Mucosa of gallbladder (tissue), 1 donor: ENCODE measurements around the gene MUC21. TPM values are rescaled to one million over a fixed set of nuclear protein-coding genes. Genes with fewer than 3 reads are reported as not detected.

Source experiments
- DNase-seq: peaks from one replicate; pipeline ENCODE4 v3.0.0-alpha.2; 2020; ENCODE audit warnings: low spot score
- total RNA-seq: library from RNA; stranded (reverse); gene quantifications from one replicate; pipeline ENCODE4 v1.2.1, GENCODE V29; 2021
- donor health status: DM: no; HTN: no; CAD: no.

The MUC21 gene
- 7.1 TPM for total RNA-seq

GRCh38 chr6:30983439-30983838 lies at the start of gene MUC21:
TSS of gene MUC21 (plus strand) at chr6:30983718. CDS start at chr6:30983959, 241 bp downstream.
- no peak for DNase-seq

- no peak for DNase-seq
Observed at GRCh38 chr6:30935018-30935417, 48.5 kb upstream of the MUC21 start.

- no peak for DNase-seq
Observed at GRCh38 chr6:30937265-30937664, 46.3 kb upstream of the MUC21 start.

DNA sequence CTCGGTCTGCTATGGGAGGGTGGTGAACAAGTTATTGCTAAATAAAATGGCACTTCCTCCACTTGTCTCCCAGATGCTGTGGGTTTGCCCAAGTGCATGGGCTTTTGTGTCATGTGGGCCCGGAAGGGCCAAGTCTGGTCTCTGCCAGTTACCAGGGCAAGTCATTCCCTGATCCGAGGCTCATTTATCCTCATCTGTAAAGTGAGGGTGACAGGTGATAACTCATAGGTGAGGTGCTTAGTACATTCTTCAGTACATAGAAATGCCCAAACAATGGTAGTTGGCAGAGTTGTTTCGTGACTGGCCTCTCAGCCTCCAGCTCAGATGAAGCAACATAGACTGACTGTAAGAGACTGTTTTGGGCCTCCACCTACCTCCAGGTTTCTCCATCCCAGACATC lies 44.8 kb upstream of the MUC21 start:
- peak; percentile 57 for DNase-seq

DNA sequence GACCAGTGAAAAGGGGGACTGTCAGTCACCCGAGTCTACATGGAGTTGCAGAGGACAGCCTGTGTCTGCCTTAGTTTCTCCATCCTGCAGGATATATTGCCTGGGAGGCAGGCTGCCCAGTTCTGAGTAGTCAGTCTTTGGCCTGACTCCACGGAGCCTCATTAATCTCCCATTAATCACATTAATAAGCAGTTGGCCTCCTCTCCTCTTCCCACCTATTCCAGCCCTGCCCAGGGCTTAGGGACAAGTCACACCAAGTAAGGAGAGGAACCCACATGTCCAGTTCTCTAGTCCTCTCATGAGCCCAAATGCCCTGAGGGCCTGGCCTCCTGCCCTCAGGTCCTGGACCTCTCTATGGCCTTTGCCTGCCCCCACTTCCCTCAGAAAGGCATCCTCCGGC lies 44.0 kb upstream of the MUC21 start:
- DNase-seq = peak; percentile 50

DNA sequence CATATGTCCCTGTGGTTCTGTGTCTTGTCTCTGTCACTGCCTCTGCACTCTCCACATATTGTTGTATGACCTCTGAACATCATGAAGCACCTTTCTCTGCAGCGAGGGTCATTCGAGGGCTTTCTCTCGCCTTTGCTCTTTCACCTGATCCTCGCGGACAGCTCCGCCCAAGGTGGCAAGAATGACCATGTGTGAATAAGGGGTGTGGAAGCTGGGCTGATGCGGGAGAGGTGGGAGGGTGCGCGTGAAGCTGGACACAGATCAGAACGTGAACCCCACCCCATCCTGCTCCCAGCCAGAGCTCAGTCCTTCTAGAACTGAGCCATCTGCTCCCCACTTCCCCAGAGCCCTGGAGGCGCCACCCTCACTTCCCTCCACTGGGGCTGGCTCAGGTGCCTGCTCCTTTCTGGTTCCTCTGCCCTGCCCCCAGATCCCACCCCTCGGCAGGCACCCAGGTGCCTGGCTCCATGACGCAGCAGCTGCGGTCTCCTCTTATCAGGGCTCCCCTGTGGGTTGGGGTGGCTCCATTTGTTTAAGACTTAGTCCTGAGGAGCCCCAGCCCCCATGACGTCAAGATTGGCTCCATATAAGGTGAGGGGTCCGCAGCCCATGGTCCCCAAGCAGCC lies 43.0 kb upstream of the MUC21 start, which contains the start of gene MUCL3:
MUCL3 (plus strand) TSS at position 613 of the 626 bp plus-strand sequence. CDS start 27 bp downstream, outside the sequence.
- peak; percentile 48 for DNase-seq

DNA sequence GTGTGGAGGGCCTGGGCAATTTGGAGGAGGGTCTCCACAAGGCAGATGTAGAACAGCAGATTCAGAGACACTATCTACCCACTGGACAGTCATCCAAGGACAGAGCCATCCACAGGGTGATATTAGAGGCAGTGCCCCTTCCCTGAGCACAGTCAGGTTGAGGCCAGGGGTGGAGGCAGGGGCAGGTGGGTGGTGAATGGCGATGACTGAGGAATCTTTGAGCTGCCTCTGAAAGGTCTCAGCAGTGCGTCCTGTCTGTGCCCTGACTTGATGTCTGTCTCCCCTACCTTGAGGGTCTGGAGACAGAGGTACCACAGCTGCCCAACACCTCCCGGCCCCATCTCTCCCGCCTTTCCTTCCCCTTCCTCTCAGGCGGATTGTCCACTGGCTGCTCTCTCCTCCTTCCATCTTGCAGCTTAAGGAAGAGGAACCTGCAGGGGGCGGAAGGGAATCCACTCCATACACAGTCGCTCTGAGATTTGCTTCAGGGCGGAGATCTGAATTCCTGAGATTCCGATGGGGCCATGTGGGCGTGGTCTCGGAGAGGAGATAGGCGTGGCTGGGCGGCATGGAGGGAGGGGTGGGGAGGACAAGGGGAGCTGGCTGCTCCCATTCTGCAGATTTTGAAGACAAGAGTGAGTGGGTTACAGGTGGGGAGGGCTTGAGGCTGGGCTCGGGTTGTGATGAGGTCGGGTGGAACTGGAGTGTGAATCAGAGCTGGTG lies 41.0 kb upstream of the MUC21 start:
- DNase-seq = peak; percentile 90

- no peak for DNase-seq
Observed at GRCh38 chr6:30944051-30944450, 39.5 kb upstream of the MUC21 start.

DNA sequence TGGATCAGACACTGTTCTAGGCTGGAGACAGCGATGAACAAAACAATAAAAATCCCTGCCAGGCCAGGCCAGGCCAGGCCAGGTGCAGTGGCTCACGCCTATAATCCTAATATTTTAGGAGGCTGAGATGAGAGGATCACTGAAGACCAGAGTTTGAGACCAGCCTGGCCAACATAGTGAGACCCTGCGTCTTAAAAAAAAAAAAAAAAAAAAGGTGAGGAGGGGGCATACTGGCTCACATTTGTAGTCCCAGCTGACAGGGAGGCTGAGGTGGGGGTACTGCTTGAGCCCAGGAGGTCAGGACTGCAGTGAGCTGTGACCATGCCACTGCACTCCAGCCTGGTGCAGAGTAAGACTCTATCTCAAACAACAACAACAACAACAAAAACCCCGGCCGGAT lies 38.2 kb upstream of the MUC21 start:
- DNase-seq = no peak

DNA sequence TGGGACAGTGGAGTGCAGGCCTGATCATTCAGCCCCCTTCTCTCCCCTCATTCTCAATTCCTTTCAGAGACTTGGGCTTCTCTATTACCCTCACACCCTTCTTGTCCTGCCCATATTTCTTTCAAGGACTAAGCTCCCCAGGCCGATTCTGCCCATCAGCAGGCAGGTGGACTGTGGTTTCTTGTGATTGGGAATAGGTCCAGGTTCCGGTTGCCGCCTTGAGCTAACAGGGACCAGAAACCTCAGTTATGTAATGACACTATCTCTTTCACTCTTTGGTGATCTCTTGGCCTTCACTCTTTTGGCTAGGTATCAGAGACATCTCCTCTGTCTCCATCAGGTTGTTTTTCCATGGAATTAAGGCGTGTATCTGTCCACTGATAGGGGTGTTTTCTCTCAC lies 36.3 kb upstream of the MUC21 start:
- peak; percentile 80 for DNase-seq

DNA sequence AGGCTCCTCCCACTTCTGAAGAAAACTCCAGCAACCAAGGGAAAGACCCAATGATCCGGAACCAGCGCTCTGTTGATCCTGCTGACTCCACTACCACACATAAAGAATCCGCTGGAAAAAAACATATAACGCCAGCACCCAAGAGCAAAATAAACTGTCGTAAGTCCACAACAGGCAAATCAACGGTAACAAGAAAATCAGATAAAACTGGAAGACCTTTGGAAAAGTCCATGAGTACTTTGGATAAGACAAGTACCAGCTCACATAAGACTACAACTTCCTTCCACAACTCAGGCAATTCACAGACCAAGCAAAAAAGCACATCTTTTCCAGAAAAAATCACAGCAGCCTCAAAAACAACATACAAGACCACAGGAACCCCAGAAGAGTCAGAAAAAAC lies 34.7 kb upstream of the MUC21 start:
- no peak for DNase-seq

DNA sequence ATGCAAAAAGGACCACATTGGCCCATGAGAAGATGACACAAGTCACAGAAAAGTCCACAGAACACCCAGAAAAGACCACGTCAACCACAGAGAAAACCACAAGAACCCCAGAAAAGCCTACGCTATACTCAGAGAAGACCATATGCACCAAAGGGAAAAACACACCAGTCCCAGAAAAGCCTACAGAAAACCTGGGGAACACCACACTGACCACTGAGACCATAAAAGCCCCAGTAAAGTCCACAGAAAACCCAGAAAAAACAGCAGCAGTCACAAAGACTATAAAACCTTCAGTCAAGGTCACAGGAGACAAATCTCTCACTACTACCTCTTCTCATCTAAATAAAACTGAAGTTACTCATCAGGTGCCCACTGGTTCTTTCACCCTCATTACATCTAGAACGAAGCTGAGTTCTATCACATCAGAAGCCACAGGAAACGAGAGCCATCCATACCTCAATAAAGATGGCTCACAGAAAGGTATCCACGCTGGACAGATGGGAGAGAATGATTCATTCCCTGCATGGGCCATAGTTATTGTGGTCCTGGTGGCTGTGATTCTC lies 31.5 kb upstream of the MUC21 start:
- DNase-seq = no peak

GRCh38 chr6:30954631-30955366 lies 28.7 kb upstream of the MUC21 start:
- peak; percentile 37 for DNase-seq

- peak; percentile 69 for DNase-seq
Observed at GRCh38 chr6:30955367-30956042, 28.0 kb upstream of the MUC21 start.

DNA sequence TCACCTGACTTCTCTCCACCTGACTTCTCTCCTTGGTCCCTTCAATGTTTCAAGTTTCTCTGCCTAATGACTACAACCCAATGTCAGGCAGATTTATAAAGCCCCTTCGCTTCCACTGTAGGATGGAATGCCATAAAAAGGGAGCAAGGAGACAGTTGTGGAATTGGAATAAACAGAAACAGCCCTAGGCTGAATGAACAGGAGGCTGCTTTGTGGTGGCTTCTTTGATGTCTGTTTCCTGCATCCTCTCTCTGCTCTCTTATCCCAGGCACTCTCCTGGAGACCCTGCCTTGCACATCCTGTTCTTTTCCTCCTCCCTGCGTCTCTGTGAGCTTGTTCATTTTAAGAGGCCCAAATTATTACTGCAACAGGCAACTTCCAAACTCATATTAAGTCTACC lies 25.8 kb upstream of the MUC21 start:
- DNase-seq = no peak

GRCh38 chr6:30960907-30961673 lies 22.4 kb upstream of the MUC21 start:
- no peak for DNase-seq

DNA sequence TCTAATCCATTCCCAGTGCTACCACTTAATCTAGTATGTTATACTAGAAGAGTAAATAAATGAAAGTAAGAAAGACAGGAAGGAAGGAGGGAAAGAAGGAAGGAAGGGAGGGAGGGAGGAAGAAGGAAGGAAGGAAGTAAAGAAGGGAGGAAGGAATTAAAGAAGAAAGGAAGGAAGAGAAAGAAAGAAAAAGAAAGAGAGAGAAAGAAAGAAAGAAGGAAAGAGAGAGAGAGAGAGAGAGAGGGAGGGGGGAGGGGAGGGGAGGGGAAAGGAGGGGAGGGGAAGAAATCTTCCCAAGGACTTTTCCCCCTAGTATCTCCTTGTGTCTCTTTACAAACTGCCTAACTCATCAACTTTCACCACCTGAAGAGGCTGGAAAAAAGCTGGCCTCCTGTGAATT lies 20.8 kb upstream of the MUC21 start:
- no peak for DNase-seq

GRCh38 chr6:30963641-30964040 lies 19.9 kb upstream of the MUC21 start:
- DNase-seq = peak; percentile 52

DNA sequence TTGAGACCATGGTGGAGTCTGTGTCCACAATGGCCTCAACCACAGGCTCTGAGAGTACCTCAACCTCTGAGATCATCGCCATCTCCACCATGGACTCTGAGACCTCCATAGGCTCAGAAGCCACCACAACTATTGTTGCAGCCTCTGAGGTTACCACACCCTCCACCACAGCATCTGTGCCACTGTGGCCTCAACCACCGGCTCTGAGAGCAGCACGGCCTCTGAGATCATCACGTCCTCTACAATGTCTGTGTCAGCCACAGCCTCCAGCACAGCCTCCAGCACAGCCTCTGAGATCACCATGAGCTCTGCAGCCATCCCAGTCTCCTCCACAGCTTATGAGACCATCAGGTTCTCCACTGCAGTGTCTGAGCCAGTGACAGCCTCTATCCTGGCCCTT lies 19.4 kb upstream of the MUC21 start:
- no peak for DNase-seq

DNA sequence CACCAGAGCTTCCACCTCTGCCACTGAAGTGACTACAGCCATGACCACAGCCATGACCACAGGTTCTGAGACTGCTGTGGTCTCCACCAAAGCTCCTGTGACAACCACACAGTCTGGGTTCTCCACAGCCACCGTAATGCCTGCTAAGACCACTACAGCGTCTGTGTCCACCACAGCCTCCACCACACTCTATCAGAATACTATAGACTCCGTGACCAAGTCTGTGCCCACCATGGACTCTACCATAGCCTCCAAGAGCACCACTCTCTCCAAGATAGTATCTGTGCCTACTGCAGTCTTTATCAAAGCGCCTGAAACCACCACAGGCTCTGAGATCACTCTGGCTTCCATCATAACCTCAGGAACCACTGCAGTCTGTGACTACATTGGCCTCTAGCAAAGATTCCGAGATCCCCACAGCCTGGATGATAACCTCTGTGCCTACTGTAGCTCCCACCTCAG lies 18.3 kb upstream of the MUC21 start:
- no peak for DNase-seq

DNA sequence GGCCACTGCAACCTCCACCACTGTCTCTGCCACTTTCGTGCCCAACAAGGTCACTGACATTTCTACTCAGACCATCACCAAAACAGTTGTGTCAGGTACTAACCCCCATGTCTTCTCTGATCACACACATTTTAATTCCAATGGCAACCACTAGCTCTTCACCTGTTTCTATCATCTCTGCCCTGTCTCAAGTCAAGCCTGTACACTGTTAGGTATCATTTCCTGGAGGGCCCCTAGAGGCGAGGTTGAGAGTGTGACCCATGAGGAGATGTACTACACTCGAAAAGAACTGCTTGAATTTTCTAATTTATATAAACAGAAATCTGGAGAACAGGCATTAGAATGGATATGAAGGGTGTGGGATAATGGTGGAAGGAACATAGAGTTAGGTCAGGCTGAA lies 17.4 kb upstream of the MUC21 start:
- no peak for DNase-seq
